ENCODE measurements around the gene PCGF3.
"Not testable (repeated sequence)": the region's sequence is repeated elsewhere in the genome, so short reads cannot be mapped to it uniquely, and the experiment has no call there.

The PCGF3 gene

DNA sequence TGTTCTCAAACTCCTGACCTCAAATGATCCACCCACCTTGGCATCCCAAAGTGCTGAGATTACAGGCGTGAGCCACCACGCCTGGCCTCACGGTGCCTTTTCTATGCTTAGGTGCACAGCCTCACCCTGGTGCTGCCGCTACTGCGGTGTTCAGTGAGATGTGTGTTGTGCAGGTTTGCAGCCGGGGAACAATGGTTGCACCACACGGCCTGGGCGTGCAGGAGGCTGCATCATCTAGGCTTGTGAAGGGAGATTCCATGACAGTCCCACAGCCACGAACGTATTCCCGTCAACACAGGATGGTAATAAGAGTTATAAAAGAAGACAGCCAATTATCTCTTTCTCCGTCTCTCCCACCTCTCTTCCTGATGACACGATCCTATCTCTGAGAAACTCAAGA is 98.3 kb downstream of the PCGF3 start:
- DNase-seq (ENCODE audit: low read depth): no peak
- no peak for TF ChIP-seq CTCF (IDR thresholded peaks at IDR 0.05; ENCODE audit: insufficient read depth, low read depth, low read length, missing control alignments)
- H3K4me3 ChIP-seq (ENCODE audit: low read length): no peak overlapping the region

GRCh38 chr4:804804-805203 is 99.2 kb downstream of the PCGF3 start:
- no peak overlapping the region for H3K4me3 ChIP-seq (ENCODE audit: low read length)
- DNase-seq (ENCODE audit: low read depth): no peak
- no peak for TF ChIP-seq CTCF (IDR thresholded peaks at IDR 0.05; ENCODE audit: insufficient read depth, low read depth, low read length, missing control alignments)

GRCh38 chr4:806979-807378 is 101.3 kb downstream of the PCGF3 start:
- DNase-seq (ENCODE audit: low read depth); H3K4me3 ChIP-seq (ENCODE audit: low read length): not testable (repeated sequence)

- no peak for TF ChIP-seq CTCF (IDR thresholded peaks at IDR 0.05; ENCODE audit: insufficient read depth, low read depth, low read length, missing control alignments)
- H3K4me3 ChIP-seq (ENCODE audit: low read length): no peak overlapping the region
- DNase-seq (ENCODE audit: low read depth): no peak
Measured at GRCh38 chr4:807792-808191, 102.2 kb downstream of the PCGF3 start.

DNA sequence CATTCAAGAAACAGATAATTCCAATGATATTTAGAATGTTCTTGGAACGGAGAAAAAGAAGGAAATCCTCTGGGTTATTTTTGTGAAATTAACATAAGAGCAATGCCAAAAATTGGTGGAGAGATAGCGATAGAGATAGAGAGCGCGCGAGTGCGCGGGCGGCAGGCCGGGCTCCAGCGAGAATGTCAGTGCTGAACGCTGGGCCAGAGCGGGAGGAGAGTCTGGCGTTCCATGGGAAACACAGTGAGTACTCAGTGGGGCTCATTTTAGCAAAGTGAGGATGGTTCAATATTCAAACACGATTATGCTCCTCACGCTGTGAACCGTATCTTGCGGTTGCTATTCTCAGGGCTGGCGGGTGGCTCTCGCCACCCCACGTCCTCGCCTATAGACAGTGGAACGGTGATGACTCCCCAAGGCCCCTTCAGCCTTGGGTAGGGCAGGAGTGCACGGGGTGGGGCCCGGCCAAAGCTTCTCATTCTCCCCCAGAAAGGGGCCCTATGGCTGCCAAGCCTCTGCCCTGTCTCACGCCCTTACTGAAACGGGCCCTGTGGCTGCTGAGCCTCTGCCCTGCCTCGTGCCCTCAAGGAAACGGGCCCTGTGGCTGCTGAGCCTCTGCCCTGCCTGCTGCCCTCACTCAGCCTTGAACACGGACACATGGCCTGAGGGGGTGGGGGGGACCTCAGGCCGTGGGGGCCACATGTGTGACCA is 103.4 kb downstream of the PCGF3 start:
- no peak for TF ChIP-seq CTCF (IDR thresholded peaks at IDR 0.05; ENCODE audit: insufficient read depth, low read depth, low read length, missing control alignments)
- no peak overlapping the region for H3K4me3 ChIP-seq (ENCODE audit: low read length)
- no peak for DNase-seq (ENCODE audit: low read depth)

- H3K4me3 ChIP-seq (ENCODE audit: low read length): no peak overlapping the region
- TF ChIP-seq CTCF (IDR thresholded peaks at IDR 0.05; ENCODE audit: insufficient read depth, low read depth, low read length, missing control alignments): no peak
- no peak for DNase-seq (ENCODE audit: low read depth)
Measured at GRCh38 chr4:813900-814299, 108.3 kb downstream of the PCGF3 start.

DNA sequence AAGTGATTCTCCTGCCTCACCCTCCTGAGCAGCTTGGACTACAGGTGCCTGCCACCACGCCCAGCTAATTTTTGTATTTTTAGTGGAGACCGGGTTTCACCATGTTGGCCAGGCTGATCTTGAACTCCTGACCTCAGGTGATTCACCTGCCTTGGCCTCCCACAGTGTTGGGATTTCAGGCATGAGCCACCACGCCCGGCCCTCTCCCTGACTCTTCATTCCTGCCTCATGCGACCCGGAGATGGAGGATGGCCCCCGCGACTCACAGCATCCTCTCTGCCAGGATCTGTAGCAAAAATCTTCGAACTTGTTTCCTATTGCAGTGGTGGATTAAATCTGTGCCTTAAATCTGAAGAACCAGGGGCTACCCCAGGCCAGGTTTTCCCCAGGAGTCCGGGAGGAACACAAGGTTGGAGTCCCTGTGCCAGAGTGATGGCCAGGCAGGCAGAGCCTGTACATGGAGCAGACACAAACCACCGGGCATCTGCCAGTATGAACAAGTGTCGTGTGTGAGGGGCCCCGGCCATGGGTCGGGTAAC is 108.7 kb downstream of the PCGF3 start:
- no peak for DNase-seq (ENCODE audit: low read depth)
- H3K4me3 ChIP-seq (ENCODE audit: low read length): no peak overlapping the region
- no peak for TF ChIP-seq CTCF (IDR thresholded peaks at IDR 0.05; ENCODE audit: insufficient read depth, low read depth, low read length, missing control alignments)
